ENCODE data around the gene RTEL1.

GRCh38 chr20:63678071-63678470 lies 20.0 kb downstream of the RTEL1 start:
- TF ChIP-seq CTCF (IDR thresholded peaks at IDR 0.05; ENCODE audit: low read depth, low read length) (no peak), EZH2phosphoT487 (IDR thresholded peaks at IDR 0.05; ENCODE audit: low read depth) (no peak)
